Hepatocyte (in vitro differentiated cells): ENCODE measurements around the gene FBXL5.

ENCODE experiments used
- CTCF ChIP-seq: fragments of 200-600 bp; sonication (generic); IDR thresholded peaks from 2 replicates; pipeline ENCODE4 v1.5.1; 2016; ENCODE audit warnings: antibody characterized with exemption, mild to moderate bottlenecking; ENCODE audit not compliant: poor library complexity
- EZH2phosphoT487 ChIP-seq: fragments of 200-600 bp; sonication (generic); IDR thresholded peaks from one replicate; pipeline ENCODE4 v1.6.1; 2018; ENCODE audit warnings: antibody characterized with exemption, mild to moderate bottlenecking, low read depth, moderate library complexity; ENCODE audit not compliant: unreplicated experiment, severe bottlenecking

- TF ChIP-seq CTCF: no peak
- TF ChIP-seq EZH2phosphoT487: no peak
These were observed 62.4 kb downstream of the FBXL5 start for GRCh38 chr4:15592799-15593198.
